Endothelial cell of umbilical vein (primary cell): ENCODE data around the gene LRRC56.

Experiments
- CTCF ChIP-seq, 2 donors: IDR thresholded peaks; 1 replicate in 1 of 2; 2 replicates in 1 of 2; pipeline ENCODE4 v1.5.1; 2011; ENCODE audit warnings: low read length in 2 of 2, mild to moderate bottlenecking in 2 of 2, moderate library complexity in 2 of 2, control low read depth in 1 of 2, inconsistent platforms in 1 of 2, low read depth in 1 of 2; ENCODE audit not compliant: insufficient read depth in 1 of 2; ENCODE audit errors: extremely low read depth in 1 of 2
- EZH2 ChIP-seq: IDR thresholded peaks from 2 replicates; pipeline ENCODE4 v1.6.1; 2012; ENCODE audit warnings: borderline replicate concordance, low read depth, mild to moderate bottlenecking, moderate library complexity, low read length, inconsistent platforms; ENCODE audit not compliant: severe bottlenecking
- FOS ChIP-seq: IDR thresholded peaks from 2 replicates; pipeline ENCODE4 v1.6.1; 2011; ENCODE audit warnings: mild to moderate bottlenecking, low read length, moderate library complexity, borderline replicate concordance; ENCODE audit not compliant: insufficient read depth
- MAX ChIP-seq: IDR thresholded peaks from 2 replicates; pipeline ENCODE4 v1.6.1; 2011; ENCODE audit not compliant: insufficient read depth, insufficient read length
- MYC ChIP-seq: IDR thresholded peaks from one replicate; pipeline ENCODE4 v1.6.1; 2011; ENCODE audit warnings: mild to moderate bottlenecking, low read depth, low read length
- POLR2A ChIP-seq: IDR thresholded peaks from 2 replicates; pipeline ENCODE4 v1.6.1; 2012; ENCODE audit warnings: low read depth, mild to moderate bottlenecking, control low read depth, low read length
- POLR2AphosphoS5 ChIP-seq: IDR thresholded peaks from 2 replicates; pipeline ENCODE4 v1.6.1; 2012; ENCODE audit warnings: low read depth, mild to moderate bottlenecking, control low read depth, low read length, moderate library complexity; ENCODE audit not compliant: insufficient read depth

GRCh38 chr11:592501-592900 lies 55.2 kb downstream of the LRRC56 start:
- TF ChIP-seq MYC (no peak), POLR2AphosphoS5 (no peak), CTCF (IDR thresholded peaks at IDR 0.05; ENCODE audit: extremely low read depth in 1 of 2, insufficient read depth in 1 of 2, low read depth in 1 of 2, low read length in 2 of 2) (no peak), EZH2 (no peak), MAX (no peak), POLR2A (no peak), FOS (no peak)
